Adrenal gland (tissue), 5 donors: Measurements from ENCODE around the gene CDK9.

Experiments used
- POLR2A ChIP-seq, 2 donors: fragments of 450-650 bp; IDR thresholded peaks; one replicate each; pipeline ENCODE4 v1.6.1; 2017; ENCODE audit warnings: antibody characterized with exemption in 2 of 2, mild to moderate bottlenecking in 2 of 2, moderate library complexity in 1 of 2
- TF ChIP-seq, protein P1 (sequence below), 6 experiments: fragments of 450-650 bp in 4 of 6; fragments of 200-600 bp in 2 of 6; sonication (generic) in 1 of 6; IDR thresholded peaks; 1 replicate in 5 of 6; 2 replicates in 1 of 6; pipeline versions ENCODE4 v1.5.1 to v1.8.0; 2016 to 2021; ENCODE audit warnings: antibody characterized with exemption in 6 of 6, mild to moderate bottlenecking in 2 of 6, moderate library complexity in 1 of 6
- donor health status: DM: no; HTN: no; CAD: no.

DNA sequence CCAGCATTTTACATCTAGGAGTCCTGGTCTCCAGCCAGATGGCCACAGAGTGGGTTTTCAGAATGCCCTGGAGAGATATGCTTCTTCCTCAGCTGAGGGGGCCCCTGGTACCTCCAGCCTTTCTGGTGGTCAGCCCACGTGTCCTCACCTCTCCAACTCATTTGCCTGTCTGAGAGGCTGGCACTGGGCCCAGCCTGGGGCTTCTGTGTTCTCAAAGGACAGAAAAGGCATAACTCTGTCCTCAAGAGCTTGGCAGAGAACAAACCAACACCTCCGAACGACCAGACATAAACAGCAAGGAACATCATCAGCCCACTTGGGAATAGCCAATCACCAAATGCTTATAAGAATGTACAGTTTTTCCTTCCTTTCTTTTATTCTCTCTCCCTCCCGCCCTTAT, 51.5 kb downstream of the CDK9 start:
- TF ChIP-seq, protein P1, sequence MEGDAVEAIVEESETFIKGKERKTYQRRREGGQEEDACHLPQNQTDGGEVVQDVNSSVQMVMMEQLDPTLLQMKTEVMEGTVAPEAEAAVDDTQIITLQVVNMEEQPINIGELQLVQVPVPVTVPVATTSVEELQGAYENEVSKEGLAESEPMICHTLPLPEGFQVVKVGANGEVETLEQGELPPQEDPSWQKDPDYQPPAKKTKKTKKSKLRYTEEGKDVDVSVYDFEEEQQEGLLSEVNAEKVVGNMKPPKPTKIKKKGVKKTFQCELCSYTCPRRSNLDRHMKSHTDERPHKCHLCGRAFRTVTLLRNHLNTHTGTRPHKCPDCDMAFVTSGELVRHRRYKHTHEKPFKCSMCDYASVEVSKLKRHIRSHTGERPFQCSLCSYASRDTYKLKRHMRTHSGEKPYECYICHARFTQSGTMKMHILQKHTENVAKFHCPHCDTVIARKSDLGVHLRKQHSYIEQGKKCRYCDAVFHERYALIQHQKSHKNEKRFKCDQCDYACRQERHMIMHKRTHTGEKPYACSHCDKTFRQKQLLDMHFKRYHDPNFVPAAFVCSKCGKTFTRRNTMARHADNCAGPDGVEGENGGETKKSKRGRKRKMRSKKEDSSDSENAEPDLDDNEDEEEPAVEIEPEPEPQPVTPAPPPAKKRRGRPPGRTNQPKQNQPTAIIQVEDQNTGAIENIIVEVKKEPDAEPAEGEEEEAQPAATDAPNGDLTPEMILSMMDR (IDR thresholded peaks at IDR 0.05) = no peak
- no peak for TF ChIP-seq POLR2A (IDR thresholded peaks at IDR 0.05)
